HCT116 (cell line): Measurements from ENCODE around the gene MACF1.

ENCODE experiments used
- CTCF ChIP-seq, 3 experiments: fragments of 200-600 bp in 1 of 3; sonication (generic) in 1 of 3; IDR thresholded peaks in 2 of 3; conservative IDR thresholded peaks in 1 of 3; 2 replicates each; pipeline ENCODE4 v1.5.1; 2012 to 2017; ENCODE audit warnings: low read depth in 2 of 3, low read length in 2 of 3, antibody characterized with exemption in 1 of 3, borderline replicate concordance in 1 of 3, control low read depth in 1 of 3, mild to moderate bottlenecking in 1 of 3, mixed read lengths in 1 of 3, mixed run types in 1 of 3, moderate library complexity in 1 of 3; ENCODE audit not compliant: insufficient read depth in 1 of 3
- JUND ChIP-seq: IDR thresholded peaks from 2 replicates; pipeline ENCODE4 v1.6.1; 2012
- POLR2A ChIP-seq: IDR thresholded peaks from 2 replicates; pipeline ENCODE4 v1.7.0; 2011; ENCODE audit warnings: borderline replicate concordance; ENCODE audit not compliant: insufficient read depth, insufficient read length; ENCODE audit errors: extremely low read depth
- POLR2AphosphoS5 ChIP-seq: IDR thresholded peaks from 2 replicates; pipeline ENCODE4 v1.6.1; 2011; ENCODE audit warnings: mild to moderate bottlenecking, low read depth, low read length, moderate library complexity
- YY1 ChIP-seq: IDR thresholded peaks from 2 replicates; pipeline ENCODE4 v1.6.1; 2011; ENCODE audit warnings: low read length, low read depth, moderate library complexity, mild to moderate bottlenecking; ENCODE audit not compliant: insufficient replicate concordance; ENCODE audit errors: extremely low read depth

GRCh38 chr1:39370602-39371001 lies 166.1 kb downstream of the MACF1 start:
- TF ChIP-seq CTCF (IDR thresholded peaks at IDR 0.05 in 2 of 3, conservative IDR thresholded peaks at IDR 0.05 in 1 of 3; ENCODE audit: borderline replicate concordance in 1 of 3, insufficient read depth in 1 of 3, low read depth in 2 of 3, low read length in 2 of 3) (no peak), YY1 (no peak), POLR2A (no peak), POLR2AphosphoS5 (no peak), JUND (no peak)
